Prostate gland (tissue), 2 donors: ENCODE results near the gene FAM184B. TPM values are rescaled to one million over a fixed set of nuclear protein-coding genes. Genes with fewer than 3 reads are reported as not detected.

Experiments used
- DNase-seq: peaks from one replicate; pipeline ENCODE4 v3.0.0-alpha.2; 2019; ENCODE audit warnings: low spot score
- H3K27ac ChIP-seq, 2 donors: fragments of 200-600 bp; sonication (generic); 2 replicates each; pipeline ENCODE4 v1.5.1; 2017 to 2019
- H3K27me3 ChIP-seq: fragments of 200-600 bp; sonication (generic); replicated peaks from 2 replicates; pipeline ENCODE4 v1.5.1; 2019; ENCODE audit not compliant: insufficient read depth
- H3K36me3 ChIP-seq, 2 donors: fragments of 200-600 bp; sonication (generic); 1 replicate in 1 of 2; 2 replicates in 1 of 2; pipeline versions ENCODE4 v1.5.1 to v1.8.1; 2017 to 2019
- H3K4me1 ChIP-seq: fragments of 200-600 bp; sonication (generic); replicated peaks from 2 replicates; pipeline ENCODE4 v1.5.1; 2019
- H3K4me3 ChIP-seq, 2 donors: fragments of 200-600 bp; sonication (generic); 2 replicates each; pipeline ENCODE4 v1.5.1; 2017 to 2019
- H3K9me3 ChIP-seq: fragments of 200-600 bp; sonication (generic); 2 replicates; pipeline ENCODE4 v1.5.1; 2017
- POLR2A ChIP-seq: fragments of 450-650 bp; IDR thresholded peaks from one replicate; pipeline ENCODE4 v1.6.1; 2016; ENCODE audit warnings: antibody characterized with exemption, mild to moderate bottlenecking
- POLR2AphosphoS5 ChIP-seq: sonication (generic); formaldehyde crosslinking; IDR thresholded peaks from one replicate; pipeline ENCODE4 v1.6.1; 2017; ENCODE audit warnings: antibody characterized with exemption
- WGBS: methylation state at CpG from one replicate; pipeline ENCODE4 v1.1.5; 2018; 5-methylcytosine and 5-hydroxymethylcytosine counted together
- intact Hi-C: fragments of 100-400 bp; cut with DNase I; formaldehyde crosslinking; loops from one replicate; pipeline ENCODE4 v1.14.2; 2022
- total RNA-seq, 2 donors: library from RNA; depleted of rRNA; stranded (reverse); fragments of >200 nt; gene quantifications; one replicate each; pipeline ENCODE4 v1.1.0, GENCODE V29; 2016
- TF ChIP-seq, protein P1 (sequence below), 4 experiments: fragments of 200-600 bp in 2 of 4; fragments of 450-650 bp in 2 of 4; sonication (generic) in 2 of 4; IDR thresholded peaks; 1 replicate in 3 of 4; 2 replicates in 1 of 4; pipeline ENCODE4 v1.5.1; 2016 to 2019; ENCODE audit warnings: antibody characterized with exemption in 4 of 4, mild to moderate bottlenecking in 2 of 4, moderate library complexity in 2 of 4

The FAM184B gene
- total RNA-seq, 2 donors from 2014 or later: 0.09 to 0.34 TPM

DNA sequence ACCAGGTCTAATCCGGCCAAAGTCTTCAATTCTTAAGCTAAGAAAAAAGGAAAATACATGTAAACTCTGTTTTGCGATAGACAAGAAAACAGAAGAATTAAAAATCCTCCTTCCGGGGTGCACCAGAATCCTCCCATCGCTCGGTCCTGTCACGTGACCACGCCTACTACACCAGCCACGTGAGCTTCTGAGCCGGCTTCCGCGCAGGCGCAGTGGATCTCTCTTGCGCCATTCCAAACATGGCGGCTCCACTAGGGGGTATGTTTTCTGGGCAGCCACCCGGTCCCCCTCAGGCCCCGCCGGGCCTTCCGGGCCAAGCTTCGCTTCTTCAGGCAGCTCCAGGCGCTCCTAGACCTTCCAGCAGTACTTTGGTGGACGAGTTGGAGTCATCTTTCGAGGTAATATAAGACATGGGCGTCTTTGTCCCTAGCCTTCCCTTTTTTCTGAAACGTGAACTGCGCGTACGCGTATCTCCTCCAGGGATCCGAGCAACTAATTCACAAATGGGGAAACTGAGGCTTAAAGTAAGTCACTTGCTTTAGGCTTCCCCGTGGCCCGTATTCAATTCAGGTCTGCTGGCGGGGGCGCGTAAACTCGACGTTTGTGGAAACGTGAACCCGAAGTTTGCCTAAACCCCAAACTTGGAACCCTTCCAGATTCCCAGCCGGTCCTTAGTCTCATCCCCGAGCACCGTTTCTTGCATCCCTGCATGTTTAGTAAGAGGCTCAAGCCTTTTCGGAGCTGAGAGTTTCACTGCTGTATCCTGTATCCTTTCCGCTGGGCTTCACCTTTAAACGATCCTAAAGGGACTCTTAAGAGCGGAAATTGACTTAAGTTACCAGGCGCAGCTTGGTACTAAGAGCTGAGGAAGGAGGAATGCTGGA, 166.8 kb downstream of the FAM184B start, which contains the start of gene MED28:
Gene MED28, plus strand, starts transcription at position 226 of the 884 bp plus-strand sequence. Its CDS starts 14 bp downstream, at position 240.
- DNase-seq: peak; percentile 96
- under 1% methylated on average over 46 of the region's 46 CpGs for WGBS
- Histone ChIP-seq H3K9me3 (no peaks in the 10 kb centered on the region), H3K27me3 (no peaks in the 10 kb centered on the region), H3K36me3 (no peaks in the 10 kb centered on the region), H3K4me1 (peaks cover 10% of the 10 kb centered on the region), H3K4me3 (peak within 1 kb of the TSS; percentile 95 to 96), H3K27ac (peak within 1 kb of the TSS; percentile 86 to 87)
- intact Hi-C loops: loop anchor here (2.0 kb wide), 1 partner anchor 38 kb away; the partner anchor contains the start of gene LAP3
- TF ChIP-seq, protein P1, sequence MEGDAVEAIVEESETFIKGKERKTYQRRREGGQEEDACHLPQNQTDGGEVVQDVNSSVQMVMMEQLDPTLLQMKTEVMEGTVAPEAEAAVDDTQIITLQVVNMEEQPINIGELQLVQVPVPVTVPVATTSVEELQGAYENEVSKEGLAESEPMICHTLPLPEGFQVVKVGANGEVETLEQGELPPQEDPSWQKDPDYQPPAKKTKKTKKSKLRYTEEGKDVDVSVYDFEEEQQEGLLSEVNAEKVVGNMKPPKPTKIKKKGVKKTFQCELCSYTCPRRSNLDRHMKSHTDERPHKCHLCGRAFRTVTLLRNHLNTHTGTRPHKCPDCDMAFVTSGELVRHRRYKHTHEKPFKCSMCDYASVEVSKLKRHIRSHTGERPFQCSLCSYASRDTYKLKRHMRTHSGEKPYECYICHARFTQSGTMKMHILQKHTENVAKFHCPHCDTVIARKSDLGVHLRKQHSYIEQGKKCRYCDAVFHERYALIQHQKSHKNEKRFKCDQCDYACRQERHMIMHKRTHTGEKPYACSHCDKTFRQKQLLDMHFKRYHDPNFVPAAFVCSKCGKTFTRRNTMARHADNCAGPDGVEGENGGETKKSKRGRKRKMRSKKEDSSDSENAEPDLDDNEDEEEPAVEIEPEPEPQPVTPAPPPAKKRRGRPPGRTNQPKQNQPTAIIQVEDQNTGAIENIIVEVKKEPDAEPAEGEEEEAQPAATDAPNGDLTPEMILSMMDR (IDR thresholded peaks at IDR 0.05): peak in 3 of 4 experiments; percentile 16 to 55 (median 20)
- TF ChIP-seq POLR2A (peak; percentile 78), POLR2AphosphoS5 (peak; percentile 98)

- Histone ChIP-seq H3K9me3 (no peaks in the 10 kb centered on the region), H3K4me1 (peaks cover 10% of the 10 kb centered on the region), H3K4me3 (peak overlapping the region; percentile 95 to 96), H3K27ac (peak overlapping the region; percentile 86 to 87), H3K27me3 (no peaks in the 10 kb centered on the region), H3K36me3 (no peaks in the 10 kb centered on the region)
- DNase-seq: no peak
- TF ChIP-seq POLR2A: no peak
- TF ChIP-seq, protein P1 (IDR thresholded peaks at IDR 0.05): no peak
- TF ChIP-seq POLR2AphosphoS5: no peak
- WGBS: 2% methylated on average over 23 of the region's 23 CpGs
- intact Hi-C loops: loop anchor here (2.0 kb wide), 1 partner anchor 37 kb away; the partner anchor contains the start of gene LAP3
These were observed 167.5 kb downstream of the FAM184B start for GRCh38 chr4:17613761-17614415.

- Histone ChIP-seq H3K27ac (no peak overlapping the region), H3K27me3 (no peaks in the 10 kb centered on the region), H3K36me3 (no peaks in the 10 kb centered on the region), H3K4me3 (no peak overlapping the region), H3K9me3 (no peaks in the 10 kb centered on the region), H3K4me1 (no peaks in the 10 kb centered on the region)
- DNase-seq: no peak
- TF ChIP-seq POLR2A (no peak), POLR2AphosphoS5 (no peak)
- TF ChIP-seq, protein P1 (IDR thresholded peaks at IDR 0.05): no peak
- intact Hi-C loops: no loop called here
- 73% methylated on average over 3 of the region's 3 CpGs for WGBS
These were observed 176.2 kb downstream of the FAM184B start for GRCh38 chr4:17605236-17605635.

GRCh38 chr4:17599826-17600225, 181.6 kb downstream of the FAM184B start:
- Histone ChIP-seq H3K4me3 (no peak overlapping the region), H3K27ac (no peak overlapping the region), H3K9me3 (no peaks in the 10 kb centered on the region), H3K4me1 (no peaks in the 10 kb centered on the region), H3K36me3 (peaks cover 3 to 13% of the 10 kb centered on the region in 2 donors), H3K27me3 (no peaks in the 10 kb centered on the region)
- WGBS: 82% methylated on average over 1 of the region's 1 CpG
- TF ChIP-seq POLR2AphosphoS5: no peak
- TF ChIP-seq POLR2A: no peak
- TF ChIP-seq, protein P1 (IDR thresholded peaks at IDR 0.05): no peak
- DNase-seq: no peak
- intact Hi-C loops: no loop called here
